Keratinocyte (primary cell): ENCODE data around the gene ELL.

Experiments
- CTCF ChIP-seq, 3 experiments: IDR thresholded peaks in 1 of 3; conservative IDR thresholded peaks in 1 of 3; optimal IDR thresholded peaks in 1 of 3; 2 replicates in 2 of 3; 3 replicates in 1 of 3; pipeline versions ENCODE3 to v1.5.1; 2011; ENCODE audit warnings: low read length in 3 of 3, mild to moderate bottlenecking in 3 of 3, moderate library complexity in 2 of 3, control low read depth in 1 of 3, inconsistent platforms in 1 of 3; ENCODE audit not compliant: insufficient read depth in 2 of 3; ENCODE audit errors: extremely low read depth in 1 of 3
- EZH2 ChIP-seq: IDR thresholded peaks from one replicate; pipeline ENCODE4 v1.6.1; 2012; ENCODE audit warnings: inconsistent platforms, mild to moderate bottlenecking, low read length, moderate library complexity

GRCh38 chr19:18452386-18452785 is 69.5 kb downstream of the ELL start:
- TF ChIP-seq EZH2 = no peak
- no peak for TF ChIP-seq CTCF (optimal IDR thresholded peaks at IDR 0.05 in 1 of 3, IDR thresholded peaks at IDR 0.05 in 1 of 3, conservative IDR thresholded peaks at IDR 0.05 in 1 of 3; ENCODE audit: extremely low read depth in 1 of 3, insufficient read depth in 2 of 3, low read length in 3 of 3)
